AG04450 (cell line): Measurements from ENCODE around the gene WIF1. TPM values are rescaled to one million over a fixed set of nuclear protein-coding genes. Genes with fewer than 3 reads are reported as not detected.

Experiments used
- CTCF ChIA-PET: fragments of 300-600, 350-600 bp; formaldehyde crosslinking; extraction: SDS; loops from one replicate; lab custom pipeline; 2022; ENCODE audit warnings: antibody characterized with exemption, inconsistent platforms; lab: Charles Lee
- POLR2A ChIA-PET: fragments of 350-600 bp; formaldehyde crosslinking; extraction: SDS; loops from one replicate; lab custom pipeline; 2021; ENCODE audit warnings: antibody characterized with exemption, inconsistent platforms; lab: Yijun Ruan, JAX
- DNase-seq: peaks from one replicate; pipeline ENCODE4 v3.0.0-alpha.2; 2011; ENCODE audit warnings: low read depth, low spot score
- H3K27ac ChIP-seq: one replicate; pipeline ENCODE4 v1.5.1; 2012; ENCODE audit warnings: low read depth, low read length, control low read depth
- H3K27me3 ChIP-seq: one replicate; pipeline ENCODE4 v1.6.0; 2012; ENCODE audit warnings: low read length; ENCODE audit not compliant: control insufficient read depth, insufficient read depth
- H3K4me3 ChIP-seq: 2 replicates; pipeline ENCODE4 v1.5.1; 2011; ENCODE audit warnings: mild to moderate bottlenecking, low read depth, low read length, control low read depth
- H3K9me3 ChIP-seq: 2 replicates; pipeline ENCODE4 v1.5.1; 2012; ENCODE audit warnings: low read length; ENCODE audit not compliant: control insufficient read depth, insufficient read depth
- CTCF ChIP-seq: IDR thresholded peaks from 2 replicates; pipeline ENCODE4 v1.5.1; 2011; ENCODE audit warnings: low read depth, low read length, control low read depth, inconsistent platforms
- polyA plus RNA-seq: library from polyadenylated mRNA; depleted of rRNA; stranded (reverse); fragments of >200 nt; gene quantifications from 2 replicates; pipeline ENCODE4 v1.2.3, GENCODE V29; 2011

WIF1 gene
- polyA plus RNA-seq, 1 experiment: not detected

- Histone ChIP-seq H3K4me3 (no peak overlapping the region), H3K9me3 (peaks cover 3% of the 10 kb centered on the region; the same call in 1 of the 2 replicates), H3K27me3 (peaks cover 38% of the 10 kb centered on the region), H3K27ac (no peak overlapping the region)
- ChIA-PET CTCF (interaction anchor here (0.8 to 4.3 kb wide), 3 partner anchors 234 to 327 kb away, joined by 4 to 19 read pairs (median 4); no protein-coding TSS in a partner anchor), POLR2A (no interaction called here)
- no peak for DNase-seq
- no peak for TF ChIP-seq CTCF
Observed at GRCh38 chr12:65125247-65125646, 4.1 kb upstream of the WIF1 start.

- ChIA-PET POLR2A (no interaction called here), CTCF (interaction anchor here (0.6 to 4.3 kb wide), 17 partner anchors 10 to 1806 kb away, joined by 3 to 31 read pairs (median 5); partner anchors contain the start of gene LEMD3)
- DNase-seq: no peak
- Histone ChIP-seq H3K27ac (no peak overlapping the region), H3K4me3 (no peak overlapping the region), H3K9me3 (peaks cover 3% of the 10 kb centered on the region; the same call in 1 of the 2 replicates), H3K27me3 (peaks cover 49% of the 10 kb centered on the region)
- TF ChIP-seq CTCF: peak; percentile 73
Observed at GRCh38 chr12:65123435-65124063, 2.4 kb upstream of the WIF1 start.

- peaks cover 52% of the 10 kb centered on the region for H3K27me3 ChIP-seq
- no peak for DNase-seq
- H3K27ac ChIP-seq: no peak overlapping the region
- no peak overlapping the region for H3K4me3 ChIP-seq
- H3K9me3 ChIP-seq: peaks cover 3% of the 10 kb centered on the region; the same call in 1 of the 2 replicates
- TF ChIP-seq CTCF: no peak
- ChIA-PET POLR2A (no interaction called here), CTCF (interaction anchor here (0.6 to 4.3 kb wide), 15 partner anchors 11 to 705 kb away, joined by 3 to 31 read pairs (median 5); partner anchors contain the start of gene LEMD3)
Observed at GRCh38 chr12:65122703-65123102, 1.6 kb upstream of the WIF1 start.

- ChIA-PET CTCF (interaction anchor here (1.1 to 3.4 kb wide), 6 partner anchors 10 to 231 kb away, joined by 3 to 31 read pairs (median 6); no protein-coding TSS in a partner anchor), POLR2A (no interaction called here)
- TF ChIP-seq CTCF: no peak
- H3K9me3 ChIP-seq: peaks cover 3% of the 10 kb centered on the region; the same call in 1 of the 2 replicates
- DNase-seq: no peak
- H3K4me3 ChIP-seq: no peak overlapping the region
- H3K27ac ChIP-seq: no peak overlapping the region
- peaks cover 52% of the 10 kb centered on the region for H3K27me3 ChIP-seq
Observed at GRCh38 chr12:65121956-65122469, 908 bp upstream of the WIF1 start.

GRCh38 chr12:65119063-65119462 lies 2.0 kb downstream of the WIF1 start:
- POLR2A ChIA-PET: no interaction called here
- Histone ChIP-seq H3K27me3 (peaks cover 34% of the 10 kb centered on the region), H3K9me3 (peaks cover 3% of the 10 kb centered on the region; the same call in 1 of the 2 replicates), H3K4me3 (no peak overlapping the region), H3K27ac (no peak overlapping the region)
- CTCF ChIA-PET: interaction anchor here (0.9 to 1.0 kb wide), 2 partner anchors 12 to 233 kb away, joined by 3 read pairs; no protein-coding TSS in a partner anchor
- no peak for DNase-seq
- TF ChIP-seq CTCF: no peak
